Vagina (tissue), 2 donors: Measurements from ENCODE around the gene CAMK4. TPM values are rescaled to one million over a fixed set of nuclear protein-coding genes. Genes with fewer than 3 reads are reported as not detected.

Experiments
- DNase-seq, 2 donors: peaks; one replicate each; pipeline ENCODE4 v3.0.0-alpha.2; 2017; ENCODE audit errors: extremely low spot score in 2 of 2
- H3K27ac ChIP-seq: fragments of 200-600 bp; sonication (generic); one replicate; pipeline ENCODE4 v1.5.1; 2019
- H3K27me3 ChIP-seq: fragments of 200-600 bp; sonication (generic); one replicate; pipeline ENCODE4 v1.5.1; 2019
- H3K36me3 ChIP-seq, 2 donors: fragments of 200-600 bp; sonication (generic); one replicate each; pipeline ENCODE4 v1.5.1; 2017 to 2019
- H3K4me1 ChIP-seq: fragments of 200-600 bp; sonication (generic); one replicate; pipeline ENCODE4 v1.5.1; 2019
- H3K4me3 ChIP-seq, 2 donors: fragments of 200-600 bp; sonication (generic); 1 replicate in 1 of 2; 2 replicates in 1 of 2; pipeline ENCODE4 v1.5.1; 2016 to 2019
- H3K9me3 ChIP-seq: fragments of 200-600 bp; sonication (generic); one replicate; pipeline ENCODE4 v1.5.1; 2019
- CTCF ChIP-seq, 3 experiments: fragments of 450-650 bp in 2 of 3; fragments of 200-600 bp in 1 of 3; sonication (generic) in 1 of 3; IDR thresholded peaks; one replicate each; pipeline ENCODE4 v1.5.1; 2017 to 2019; ENCODE audit warnings: antibody characterized with exemption in 3 of 3, mild to moderate bottlenecking in 2 of 3, moderate library complexity in 2 of 3
- POLR2A ChIP-seq, 2 donors: fragments of 450-650 bp; IDR thresholded peaks; one replicate each; pipeline ENCODE4 v1.6.1; 2017; ENCODE audit warnings: antibody characterized with exemption in 2 of 2, mild to moderate bottlenecking in 2 of 2, moderate library complexity in 2 of 2
- POLR2AphosphoS5 ChIP-seq, 2 donors: sonication (generic); formaldehyde crosslinking; IDR thresholded peaks; one replicate each; pipeline ENCODE4 v1.9.0; 2017; ENCODE audit warnings: antibody characterized with exemption in 2 of 2, mild to moderate bottlenecking in 2 of 2, low read depth in 1 of 2; ENCODE audit not compliant: insufficient read depth in 1 of 2
- intact Hi-C: fragments of 100-400 bp; cut with DNase I; formaldehyde crosslinking; loops from one replicate; pipeline ENCODE4 v1.15.1; 2023
- total RNA-seq: library from RNA; depleted of rRNA; stranded (reverse); fragments of >200 nt; gene quantifications from one replicate; pipeline ENCODE4 v1.2.3, GENCODE V29; 2016

CAMK4 gene
- total RNA-seq, 1 donor from 2014 or later = 11.8 TPM

GRCh38 chr5:111511831-111512374 is 287.7 kb downstream of the CAMK4 start:
- TF ChIP-seq POLR2AphosphoS5 (IDR thresholded peaks at IDR 0.05; ENCODE audit: insufficient read depth in 1 of 2, low read depth in 1 of 2) (no peak), POLR2A (IDR thresholded peaks at IDR 0.05) (no peak), CTCF (IDR thresholded peaks at IDR 0.05) (no peak)
- intact Hi-C loops = no loop called here
- H3K27ac ChIP-seq = peak overlapping the region; percentile 92
- DNase-seq = peak in 1 of 2 donors; percentile 89
- no peaks in the 10 kb centered on the region for H3K36me3 ChIP-seq
- H3K4me3 ChIP-seq = peak overlapping the region; percentile 78 to 86
- H3K27me3 ChIP-seq = no peaks in the 10 kb centered on the region
- H3K4me1 ChIP-seq = peaks cover 18% of the 10 kb centered on the region
- H3K9me3 ChIP-seq = no peaks in the 10 kb centered on the region

DNA sequence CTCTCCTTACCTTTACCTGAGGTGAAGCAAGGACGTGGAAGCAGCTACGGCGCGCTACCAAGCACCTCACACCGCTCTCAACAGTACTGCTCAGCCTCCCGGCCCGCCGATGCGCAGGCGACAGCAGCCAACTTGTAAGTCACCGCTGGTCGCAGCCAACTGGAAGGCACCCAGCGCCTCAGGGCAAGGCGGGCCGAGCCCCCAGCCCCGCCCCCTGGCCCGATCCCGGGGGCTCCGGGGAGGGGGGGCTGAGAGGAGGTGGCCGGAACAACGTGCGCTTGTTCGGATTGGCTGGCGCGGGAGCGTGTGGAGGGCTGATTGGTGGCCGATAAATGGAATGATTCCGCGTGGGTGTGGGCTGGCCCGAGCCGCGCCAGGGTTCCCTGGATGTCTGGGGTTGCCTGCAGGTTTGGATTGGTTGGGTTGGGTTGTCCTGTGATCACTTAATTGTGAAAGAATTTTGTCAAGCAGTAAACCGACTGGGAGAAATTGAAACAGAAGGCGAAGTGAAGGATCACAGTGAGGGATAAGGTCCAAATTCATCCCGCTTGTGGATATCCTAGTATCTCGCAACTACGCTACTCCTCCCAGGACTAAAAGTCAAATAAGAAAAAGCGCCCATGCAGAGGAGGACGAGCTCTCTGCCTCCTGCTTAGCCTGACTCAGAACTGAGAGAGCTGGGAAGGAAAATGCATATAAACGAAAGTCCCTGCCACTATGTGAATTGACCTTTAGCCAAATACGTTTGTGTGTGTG is 288.4 kb downstream of the CAMK4 start, which contains the start of gene STARD4:
TSS of gene STARD4 (minus strand) at position 161 of the 756 bp plus-strand sequence. CDS start 5,102 bp downstream, outside the sequence.
- Histone ChIP-seq H3K4me1 (peaks cover 18% of the 10 kb centered on the region), H3K9me3 (no peaks in the 10 kb centered on the region), H3K27ac (peak within 1 kb of the TSS; percentile 92), H3K27me3 (no peaks in the 10 kb centered on the region), H3K36me3 (no peaks in the 10 kb centered on the region), H3K4me3 (peak within 1 kb of the TSS; percentile 78 to 86)
- peak; percentile 96 to 97 for DNase-seq
- TF ChIP-seq POLR2AphosphoS5 (IDR thresholded peaks at IDR 0.05; ENCODE audit: insufficient read depth in 1 of 2, low read depth in 1 of 2) (peak; percentile 86 to 96), CTCF (IDR thresholded peaks at IDR 0.05) (no peak), POLR2A (IDR thresholded peaks at IDR 0.05) (peak in 1 of 2 donors; percentile 65)
- intact Hi-C loops = no loop called here

DNA sequence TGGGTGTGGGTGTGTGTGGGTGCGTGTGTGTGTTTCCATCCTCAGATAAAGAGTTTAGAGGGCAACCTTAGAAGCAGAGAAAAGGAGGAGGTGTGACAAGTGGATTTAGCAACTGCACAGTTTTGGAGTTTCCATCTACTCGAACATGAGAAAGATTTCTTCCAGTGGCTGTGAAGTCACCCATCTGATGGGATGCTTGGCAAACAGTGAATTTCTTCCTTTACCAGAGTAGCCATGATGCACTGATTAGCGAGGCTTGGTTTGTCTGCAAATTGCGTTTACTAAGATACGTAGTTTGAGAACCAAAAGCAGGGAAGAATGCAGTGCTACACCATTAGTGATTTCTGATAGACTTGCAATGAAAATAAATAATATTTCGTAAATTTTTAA is 288.9 kb downstream of the CAMK4 start:
- Histone ChIP-seq H3K4me3 (peak overlapping the region; percentile 78 to 86), H3K4me1 (peaks cover 18% of the 10 kb centered on the region), H3K27me3 (no peaks in the 10 kb centered on the region), H3K36me3 (no peaks in the 10 kb centered on the region), H3K9me3 (no peaks in the 10 kb centered on the region), H3K27ac (peak overlapping the region; percentile 92)
- TF ChIP-seq POLR2A (IDR thresholded peaks at IDR 0.05) = no peak
- no peak for TF ChIP-seq POLR2AphosphoS5 (IDR thresholded peaks at IDR 0.05; ENCODE audit: insufficient read depth in 1 of 2, low read depth in 1 of 2)
- TF ChIP-seq CTCF (IDR thresholded peaks at IDR 0.05) = no peak
- no peak for DNase-seq
- intact Hi-C loops = no loop called here

DNA sequence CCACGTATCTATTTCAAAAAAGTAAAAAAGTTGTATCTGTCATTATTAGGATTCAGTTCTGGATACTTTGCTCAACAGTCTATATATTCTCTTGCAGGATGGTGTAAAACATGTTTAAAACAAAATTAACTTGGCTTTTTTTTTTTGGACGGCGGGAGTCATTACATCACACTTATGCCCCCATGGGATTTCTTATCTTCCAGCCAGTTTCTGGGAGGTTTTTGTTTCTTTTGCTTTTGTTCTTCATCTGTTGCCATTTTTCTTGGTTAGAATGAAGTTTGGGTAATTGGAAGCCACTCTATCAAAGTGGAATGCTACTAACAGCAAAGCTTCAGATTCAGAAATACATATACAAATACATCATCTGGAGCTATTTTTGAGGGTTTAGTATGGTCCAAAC is 289.9 kb downstream of the CAMK4 start:
- Histone ChIP-seq H3K27ac (no peak overlapping the region), H3K27me3 (no peaks in the 10 kb centered on the region), H3K4me1 (peaks cover 18% of the 10 kb centered on the region), H3K4me3 (no peak overlapping the region), H3K36me3 (no peaks in the 10 kb centered on the region), H3K9me3 (no peaks in the 10 kb centered on the region)
- DNase-seq = no peak
- intact Hi-C loops = no loop called here
- TF ChIP-seq POLR2A (IDR thresholded peaks at IDR 0.05) (no peak), POLR2AphosphoS5 (IDR thresholded peaks at IDR 0.05; ENCODE audit: insufficient read depth in 1 of 2, low read depth in 1 of 2) (no peak), CTCF (IDR thresholded peaks at IDR 0.05) (no peak)
